HT-29 (cell line): Measurements from ENCODE around the gene CREB3L1. TPM values are rescaled to one million over a fixed set of nuclear protein-coding genes. Genes with fewer than 3 reads are reported as not detected.

Source experiments
- DNase-seq: peaks from one replicate; pipeline ENCODE4 v3.0.0-alpha.2; 2015; ENCODE audit warnings: low spot score
- total RNA-seq: library from RNA; depleted of rRNA; stranded (reverse); fragments of >200 nt; shearing (Covaris generic); gene quantifications from 2 replicates; pipeline ENCODE4 v1.2.3, GENCODE V29; 2014; rRNA removed

The CREB3L1 gene
- total RNA-seq, 1 experiment from 2014 or later: 64.2 TPM

DNA sequence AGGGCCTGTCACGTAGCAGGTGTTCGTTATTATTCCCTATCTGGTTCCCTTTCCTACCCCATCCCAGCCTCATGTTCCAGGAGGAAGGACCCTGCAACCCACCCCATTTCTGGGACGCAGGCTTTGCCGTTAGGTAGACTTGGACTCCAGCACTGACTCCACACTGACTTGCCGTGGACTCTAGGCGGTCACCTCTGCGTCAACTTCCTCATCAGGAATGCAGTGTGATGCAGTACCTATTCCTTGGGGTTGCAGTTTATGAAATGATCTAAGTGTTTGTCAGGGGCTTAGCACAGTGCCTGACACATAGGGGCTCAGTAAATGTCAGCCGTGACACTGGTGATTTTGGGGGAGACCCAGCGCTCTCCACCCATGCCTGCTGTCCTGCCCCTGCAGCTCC lies 86.6 kb downstream of the CREB3L1 start:
- DNase-seq: no peak

DNA sequence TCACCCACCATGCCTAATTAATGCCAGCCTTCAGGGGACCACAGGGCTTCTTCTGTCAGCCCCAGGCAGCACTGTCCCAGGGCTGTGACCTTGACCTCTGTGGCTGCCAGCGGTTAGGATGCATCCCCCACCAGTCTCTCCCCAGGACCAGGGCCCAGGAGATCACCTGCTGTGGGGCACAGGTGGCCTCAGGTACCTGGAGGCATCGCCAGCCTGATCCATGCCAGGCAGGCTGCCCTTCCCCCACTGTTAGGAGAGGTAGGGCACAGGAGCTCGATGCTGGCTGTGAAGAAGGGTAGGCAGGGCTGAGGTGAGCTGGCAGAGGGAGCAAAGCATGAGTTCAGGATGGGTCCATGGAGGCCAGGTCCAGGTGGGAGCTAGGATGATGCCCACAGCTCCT lies 87.3 kb downstream of the CREB3L1 start:
- DNase-seq: no peak

DNA sequence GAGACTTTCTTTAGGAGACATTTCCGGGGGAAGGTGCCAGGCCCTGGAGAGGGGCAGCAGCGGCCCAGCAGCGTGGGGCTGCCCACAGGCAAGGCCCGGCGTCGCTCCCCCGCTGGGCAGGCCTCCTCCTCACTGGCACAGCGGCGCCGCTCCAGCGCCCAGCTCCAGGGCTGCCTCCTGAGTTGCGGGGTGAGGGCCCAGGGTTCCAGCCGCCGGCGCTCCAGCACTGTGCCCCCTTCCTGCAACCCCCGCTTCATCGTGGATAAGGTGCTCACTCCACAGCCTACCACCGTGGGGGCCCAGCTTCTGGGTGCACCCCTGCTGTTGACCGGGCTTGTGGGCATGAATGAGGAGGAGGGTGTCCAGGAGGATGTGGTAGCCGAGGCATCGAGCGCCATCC lies 88.8 kb downstream of the CREB3L1 start:
- no peak for DNase-seq

DNA sequence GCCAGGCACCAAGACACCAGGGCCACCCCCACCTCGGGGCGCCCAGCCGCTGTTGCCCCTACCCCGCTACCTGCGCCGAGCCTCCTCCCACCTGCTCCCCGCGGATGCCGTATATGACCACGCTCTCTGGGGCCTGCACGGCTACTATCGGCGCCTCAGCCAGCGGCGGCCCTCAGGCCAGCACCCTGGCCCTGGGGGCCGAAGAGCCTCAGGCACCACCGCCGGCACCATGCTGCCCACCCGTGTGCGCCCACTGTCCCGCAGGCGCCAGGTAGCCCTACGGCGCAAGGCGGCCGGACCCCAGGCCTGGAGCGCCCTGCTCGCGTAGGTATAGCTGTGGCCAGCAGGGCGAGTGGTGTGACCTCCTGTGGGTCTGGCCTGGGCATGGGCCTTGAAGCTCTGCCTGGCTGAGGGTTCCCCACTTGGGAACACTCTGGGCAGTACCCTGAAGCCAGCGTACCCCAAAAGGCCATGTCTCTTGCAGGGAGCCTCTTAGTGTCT lies 89.2 kb downstream of the CREB3L1 start:
- no peak for DNase-seq

GRCh38 chr11:46367244-46367915 lies 89.9 kb downstream of the CREB3L1 start:
- DNase-seq: peak; percentile 67

DNA sequence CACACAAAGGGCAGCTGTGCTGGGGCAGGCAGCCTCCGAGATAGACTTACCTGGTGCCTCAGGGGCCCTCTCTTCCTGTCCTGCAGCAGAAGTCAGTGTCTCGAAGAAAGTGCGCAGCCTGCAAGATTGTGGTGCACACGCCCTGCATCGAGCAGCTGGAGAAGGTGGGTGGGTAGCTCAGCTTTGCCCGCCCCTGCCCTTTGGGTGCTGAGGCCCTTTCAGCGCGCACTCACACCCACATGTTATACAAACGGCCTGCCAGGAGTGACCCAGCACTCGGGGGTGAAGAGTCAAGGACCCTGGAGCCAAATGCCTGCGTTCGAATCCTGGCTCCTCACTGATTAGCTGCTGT lies 90.4 kb downstream of the CREB3L1 start:
- DNase-seq: no peak

DNA sequence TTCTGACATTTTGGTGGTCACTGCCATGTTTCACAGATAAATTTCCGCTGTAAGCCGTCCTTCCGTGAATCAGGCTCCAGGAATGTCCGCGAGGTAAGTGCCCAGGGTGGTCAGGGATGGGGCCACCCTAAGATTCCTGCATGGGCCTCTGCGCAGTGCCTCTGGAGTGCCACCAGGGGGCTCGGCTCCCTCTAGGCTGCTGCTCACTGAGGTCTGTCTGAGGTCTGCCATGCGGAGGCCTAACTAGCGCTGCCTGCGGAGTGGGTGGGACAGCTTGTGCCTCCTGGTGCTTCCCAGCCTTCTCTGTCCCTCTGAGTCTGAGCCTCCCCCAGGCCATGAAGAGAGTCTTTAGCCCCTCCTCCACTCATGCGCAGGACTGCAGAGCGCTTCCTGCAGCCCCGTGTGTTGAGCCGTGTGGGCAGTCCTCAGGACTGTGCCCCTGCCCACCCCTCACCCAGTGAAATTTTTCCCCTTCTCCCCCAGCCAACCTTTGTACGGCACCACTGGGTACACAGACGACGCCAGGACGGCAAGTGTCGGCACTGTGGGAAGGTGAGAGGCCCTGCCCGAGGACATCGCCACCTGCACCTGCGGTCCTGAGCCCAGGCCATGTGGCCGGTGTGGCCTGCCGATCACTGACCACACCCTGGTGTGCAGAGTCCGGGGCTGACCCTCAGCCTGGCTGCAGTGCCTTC lies 92.1 kb downstream of the CREB3L1 start:
- DNase-seq: peak; percentile 90

GRCh38 chr11:46370253-46370652 lies 92.8 kb downstream of the CREB3L1 start:
- DNase-seq: no peak

Other genes with a start within 250 kb of the CREB3L1 start
- gene PHF21A, start 156.2 kb upstream of the CREB3L1 start, total RNA-seq: 2.5 and 5.9 TPM in 2 replicates
- 190 and 194 TPM in 2 replicates for gene DGKZ, start 69.8 kb downstream of the CREB3L1 start, total RNA-seq
- gene MDK, start 104.0 kb downstream of the CREB3L1 start, total RNA-seq: 90.8 and 110 TPM in 2 replicates
- gene CHRM4, start 114.1 kb downstream of the CREB3L1 start, total RNA-seq: 0.05 and 0.70 TPM in 2 replicates